Epidermal melanocyte (primary cell): ENCODE data around the gene KRTAP4-9.
"Not testable (repeated sequence)": the region's sequence is repeated elsewhere in the genome, so short reads cannot be mapped to it uniquely, and the experiment has no call there.

Source experiments
- DNase-seq: peaks from one replicate; pipeline ENCODE4 v3.0.0; 2011; ENCODE audit warnings: low spot score; ENCODE audit not compliant: insufficient read length

Gene KRTAP4-9

DNA sequence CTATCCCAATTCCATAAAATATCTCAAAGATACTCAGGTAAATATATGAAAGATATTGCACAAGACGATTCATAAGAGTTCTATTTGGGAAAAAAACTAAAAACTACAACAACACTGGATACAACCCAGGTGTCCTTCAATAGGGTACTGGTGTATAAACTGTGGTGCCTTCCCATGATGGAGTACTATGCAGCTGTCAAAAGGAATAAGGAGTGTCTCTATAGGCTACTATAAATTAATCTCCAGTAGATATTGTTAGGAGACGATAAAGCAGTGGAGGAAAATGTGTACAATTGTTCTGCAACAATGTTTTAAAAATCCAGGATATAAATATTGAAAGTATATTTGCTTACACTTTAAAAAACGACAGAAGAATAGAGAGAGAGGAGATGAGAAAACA lies 21.2 kb downstream of the KRTAP4-9 start:
- no peak for DNase-seq

DNA sequence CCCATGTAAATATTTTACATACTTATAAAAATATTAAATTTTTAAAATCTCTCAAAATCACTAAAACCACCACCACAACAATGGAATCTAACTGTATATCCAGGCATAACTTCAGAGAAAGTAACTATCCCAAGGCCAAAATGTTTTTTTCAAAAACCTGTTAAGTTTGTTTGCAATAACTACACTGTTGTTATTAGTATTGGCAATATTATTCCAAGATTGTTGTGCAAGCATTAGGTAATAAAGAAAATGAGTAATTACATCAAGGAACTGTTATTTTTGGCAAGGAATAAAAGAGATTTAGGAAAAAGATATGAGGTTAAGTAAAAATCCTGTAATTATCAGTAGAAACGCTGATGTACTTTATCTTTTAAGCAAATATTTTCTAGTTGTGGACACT lies 22.2 kb downstream of the KRTAP4-9 start:
- no peak for DNase-seq

DNA sequence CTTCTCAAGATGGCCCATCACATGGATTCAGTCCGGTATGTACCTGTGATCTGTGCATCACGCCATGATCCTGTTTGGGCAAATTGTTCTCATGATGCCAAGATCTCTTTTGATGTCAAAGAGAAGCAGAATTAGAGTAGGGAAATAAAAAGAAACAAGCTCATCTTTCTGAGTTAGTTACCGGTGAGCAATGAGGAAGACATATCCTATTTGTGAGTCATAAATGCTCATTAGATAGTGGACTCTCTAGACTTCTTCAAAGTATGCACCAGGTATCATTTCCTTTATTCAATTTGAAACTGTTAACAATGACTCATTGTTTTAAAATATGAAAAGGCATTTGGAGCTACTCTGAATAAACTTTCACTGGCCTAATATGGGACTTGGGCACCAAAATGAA lies 26.8 kb downstream of the KRTAP4-9 start:
- DNase-seq = no peak

DNA sequence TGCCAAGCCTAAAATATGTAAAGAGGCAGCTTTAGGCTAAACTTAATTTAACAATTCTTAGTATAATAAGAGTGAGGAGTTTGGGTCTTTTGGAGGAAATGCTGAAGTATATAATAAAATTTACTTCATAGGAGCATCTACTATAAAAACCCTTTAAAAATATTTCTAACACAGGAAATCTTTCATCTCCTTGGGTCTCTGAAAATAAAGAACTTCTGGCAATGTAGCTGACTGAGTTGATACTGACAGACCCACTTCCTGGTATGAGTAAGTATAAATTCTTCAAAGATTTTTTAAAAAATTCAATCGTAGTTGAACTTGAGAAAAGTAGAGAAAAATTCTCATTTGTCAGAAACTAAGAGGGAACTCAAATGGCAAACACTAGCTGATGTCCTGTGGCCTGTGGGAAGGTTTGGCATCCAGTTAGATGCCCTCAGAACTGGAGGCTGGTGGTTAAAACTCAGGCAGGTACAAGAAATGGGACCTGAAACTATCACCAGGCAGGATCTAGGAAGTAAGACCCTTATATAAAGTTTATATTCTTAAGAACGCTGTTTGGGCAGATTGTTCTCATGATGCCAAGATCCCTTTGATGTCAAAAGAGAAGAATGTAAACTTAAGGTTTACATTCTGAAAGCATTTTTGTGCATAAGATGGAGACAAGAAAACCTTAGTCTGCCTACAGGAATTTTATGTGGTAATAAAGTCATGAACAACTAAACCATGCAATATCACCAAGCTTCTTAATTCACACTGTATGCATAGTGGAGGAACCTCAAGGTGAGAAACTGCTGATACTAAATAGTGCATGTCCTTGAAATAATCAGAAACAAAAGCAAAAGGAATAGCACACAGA lies 28.9 kb downstream of the KRTAP4-9 start:
- no peak for DNase-seq

DNA sequence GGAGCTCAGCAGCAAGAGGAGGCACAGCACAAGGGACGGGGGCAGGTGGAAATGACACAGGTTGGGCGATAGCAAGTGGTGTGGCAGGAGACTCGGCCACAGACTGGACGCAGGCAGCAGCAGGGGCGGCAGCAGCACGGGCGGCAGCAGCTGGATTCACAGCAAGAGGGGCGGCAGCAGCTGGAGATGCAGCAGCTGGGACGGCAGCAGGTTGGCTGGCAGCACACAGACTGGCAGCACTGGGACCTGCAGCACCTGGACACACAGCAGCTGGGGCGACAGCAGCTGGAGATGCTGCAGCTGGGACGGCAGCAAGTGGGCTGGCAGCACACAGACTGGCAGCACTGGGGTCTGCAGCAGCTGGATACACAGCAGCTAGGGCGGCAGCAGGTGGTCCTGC lies 34.7 kb downstream of the KRTAP4-9 start:
- not testable (repeated sequence) for DNase-seq

DNA sequence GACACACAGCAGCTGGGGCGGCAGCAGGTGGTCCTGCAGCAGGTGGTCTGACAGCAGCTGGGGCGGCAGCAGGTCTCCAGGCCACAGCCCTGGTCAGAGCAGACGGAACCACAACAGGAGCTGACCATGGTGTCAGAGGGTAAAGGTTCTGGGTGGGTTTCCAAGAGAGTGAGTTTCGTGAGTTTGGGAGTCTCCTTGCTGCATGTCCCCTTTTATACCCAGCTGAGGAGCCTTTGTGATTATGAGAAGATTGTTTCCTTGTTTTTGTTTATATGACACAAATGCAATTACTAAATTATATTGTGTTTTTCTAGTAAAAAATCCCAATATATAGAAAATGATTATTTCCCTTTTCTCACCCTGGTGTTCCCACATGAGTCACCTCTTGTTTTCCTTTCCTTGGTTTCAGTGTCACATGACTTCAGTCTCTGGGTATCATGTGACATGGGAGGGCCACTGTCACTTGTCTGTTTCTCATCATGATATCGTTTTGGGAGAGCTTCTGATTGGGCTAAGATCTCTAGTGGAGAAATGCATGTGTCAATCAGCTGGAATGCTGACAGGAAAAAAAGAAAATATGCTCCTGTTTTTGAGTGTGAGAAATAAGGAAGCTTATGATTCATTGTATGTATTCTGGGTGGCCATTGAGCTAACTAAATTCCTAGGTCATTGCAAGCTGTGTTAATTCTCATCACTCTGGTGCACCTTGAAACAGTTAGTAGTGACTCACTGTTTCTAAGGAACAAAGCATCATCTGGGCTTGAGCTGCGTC lies 35.4 kb downstream of the KRTAP4-9 start, which contains the start of gene KRTAP4-6:
TSS of gene KRTAP4-6 (minus strand) at position 185 of the 772 bp plus-strand sequence. CDS start at position 128, 57 bp downstream.
- no peak for DNase-seq

DNA sequence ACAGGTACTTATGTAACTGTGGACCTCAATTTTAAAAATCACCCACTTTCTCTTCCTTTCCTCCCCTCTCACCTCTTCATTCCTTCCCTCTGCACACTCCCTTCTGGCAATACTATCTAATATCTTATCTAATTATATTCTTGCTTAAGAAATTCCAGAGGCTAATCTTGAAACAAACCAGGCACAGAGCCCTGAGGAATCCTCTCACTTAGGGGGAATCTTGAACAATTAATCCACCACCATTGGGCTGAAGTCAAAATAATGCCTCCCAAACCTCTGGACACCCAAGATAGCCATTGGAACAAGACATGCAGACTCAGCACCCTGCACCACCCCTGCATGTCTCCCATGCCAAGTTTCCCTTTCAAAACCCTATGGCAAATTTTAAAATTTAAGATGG lies 36.2 kb downstream of the KRTAP4-9 start:
- no peak for DNase-seq

DNA sequence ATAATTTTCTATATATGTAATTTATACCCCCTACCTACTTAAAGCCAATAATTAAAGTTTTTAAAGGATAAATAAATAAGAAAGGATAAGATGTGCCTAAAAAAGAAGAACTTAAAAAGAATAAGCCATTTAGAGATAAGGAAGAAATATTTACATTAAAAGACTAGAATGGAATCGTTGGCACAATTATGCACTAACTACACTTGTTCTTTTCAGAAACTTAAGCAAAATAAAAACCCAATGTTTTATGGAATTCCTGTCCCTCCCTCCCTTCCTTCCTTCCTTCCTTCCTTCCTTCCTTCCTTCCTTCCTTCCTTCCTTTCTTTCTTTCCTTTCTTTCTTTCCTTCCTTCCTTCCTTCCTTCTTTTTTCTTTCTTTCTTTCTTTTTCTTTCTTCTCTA lies 39.7 kb downstream of the KRTAP4-9 start:
- no peak for DNase-seq

DNA sequence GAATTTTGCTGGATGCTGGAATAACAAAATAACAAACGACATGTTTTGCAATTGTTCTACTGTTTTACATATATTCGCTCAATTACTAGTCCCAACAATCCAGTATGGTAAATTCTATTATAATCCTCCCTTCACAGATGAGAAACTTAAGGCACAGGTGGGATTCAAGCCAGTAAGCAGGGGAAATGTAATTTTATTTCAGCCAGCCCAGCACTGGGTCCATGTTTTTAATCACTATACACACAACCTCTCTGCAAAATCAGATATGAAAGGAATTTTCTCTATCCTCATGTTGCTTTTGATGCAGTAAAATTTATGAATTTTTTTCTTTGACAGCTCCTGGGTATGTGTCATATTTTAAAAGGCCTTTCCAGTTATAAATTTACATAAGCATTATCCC lies 40.1 kb downstream of the KRTAP4-9 start:
- no peak for DNase-seq

DNA sequence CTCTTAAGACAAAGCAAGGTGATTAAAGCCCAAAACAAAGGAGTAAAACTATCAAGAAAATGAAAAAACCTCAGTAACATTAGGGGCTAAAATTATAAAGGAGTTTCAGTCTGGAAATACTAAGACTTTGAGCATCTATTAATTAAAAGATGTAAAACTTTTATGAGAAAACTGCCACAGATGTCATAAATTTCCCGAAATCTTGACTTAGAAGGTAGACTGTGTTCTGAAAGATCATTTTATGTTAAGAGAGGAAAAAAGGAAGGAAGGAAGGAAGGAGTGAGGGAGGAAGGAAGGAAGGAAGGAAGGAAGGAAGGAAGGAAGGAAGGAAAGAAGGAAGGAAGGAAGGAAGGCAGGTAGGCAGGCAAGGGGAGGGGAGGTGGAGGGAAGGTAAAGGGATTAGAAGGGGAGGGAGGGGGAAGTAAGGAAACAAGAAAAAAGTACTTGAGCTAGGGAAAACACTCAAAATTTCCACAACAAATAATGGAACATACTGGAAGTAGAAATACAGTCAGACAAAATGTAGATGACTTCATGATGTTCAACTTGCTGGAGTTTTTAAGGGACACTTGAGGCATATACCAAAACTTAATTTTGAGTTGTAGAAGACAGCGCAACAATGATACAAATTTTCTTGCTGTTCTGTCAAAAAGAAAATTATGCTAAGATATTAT lies 42.5 kb downstream of the KRTAP4-9 start:
- no peak for DNase-seq

DNA sequence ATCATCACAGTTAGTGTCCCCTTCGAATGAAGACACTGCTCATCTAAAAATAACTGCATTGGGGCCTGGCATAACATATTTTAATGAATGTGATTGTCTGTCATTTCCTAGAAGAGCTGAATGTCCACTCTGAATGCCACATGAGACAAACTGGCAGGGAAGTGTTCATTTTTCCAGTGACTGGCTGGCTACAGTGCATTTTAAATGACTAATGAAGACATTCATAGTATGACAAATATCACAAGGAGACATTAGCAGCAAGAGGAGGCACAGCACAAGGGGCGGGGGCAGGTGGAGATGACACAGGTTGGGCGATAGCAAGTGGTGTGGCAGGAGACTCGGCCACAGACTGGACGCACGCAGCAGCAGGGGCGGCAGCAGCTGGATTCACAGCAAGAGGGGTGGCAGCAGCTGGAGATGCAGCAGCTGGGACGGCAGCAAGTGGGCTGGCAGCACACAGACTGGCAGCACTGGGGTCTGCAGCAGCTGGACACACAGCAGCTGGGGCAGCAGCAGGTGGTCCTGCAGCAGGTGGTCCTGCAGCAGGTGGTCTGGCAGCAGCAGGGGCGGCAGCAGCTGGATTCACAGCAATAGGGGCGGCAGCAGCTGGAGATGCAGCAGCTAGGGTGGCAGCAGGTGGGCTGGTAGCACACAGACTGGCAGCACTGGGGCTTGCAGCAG lies 43.9 kb downstream of the KRTAP4-9 start:
- DNase-seq = not testable (repeated sequence)

DNA sequence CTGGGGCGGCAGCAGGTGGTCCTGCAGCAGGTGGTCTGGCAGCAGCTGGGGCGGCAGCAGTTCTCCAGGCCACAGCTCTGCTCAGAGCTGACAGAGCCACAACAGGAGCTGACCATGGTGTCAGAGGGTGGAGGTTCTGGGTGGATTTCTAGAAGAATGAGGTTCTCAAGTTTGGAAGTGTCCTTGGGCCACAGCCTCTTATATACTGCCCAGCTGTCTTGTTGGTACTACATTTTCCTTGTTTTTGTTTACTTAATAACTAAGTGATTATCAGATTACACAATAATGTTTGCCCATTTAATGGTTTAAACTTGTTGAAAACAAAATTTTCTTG lies 44.4 kb downstream of the KRTAP4-9 start, which contains the start of gene KRTAP4-5:
TSS of gene KRTAP4-5 (minus strand) at position 174 of the 334 bp plus-strand sequence. CDS start at position 116, 58 bp downstream.
- DNase-seq = no peak

DNA sequence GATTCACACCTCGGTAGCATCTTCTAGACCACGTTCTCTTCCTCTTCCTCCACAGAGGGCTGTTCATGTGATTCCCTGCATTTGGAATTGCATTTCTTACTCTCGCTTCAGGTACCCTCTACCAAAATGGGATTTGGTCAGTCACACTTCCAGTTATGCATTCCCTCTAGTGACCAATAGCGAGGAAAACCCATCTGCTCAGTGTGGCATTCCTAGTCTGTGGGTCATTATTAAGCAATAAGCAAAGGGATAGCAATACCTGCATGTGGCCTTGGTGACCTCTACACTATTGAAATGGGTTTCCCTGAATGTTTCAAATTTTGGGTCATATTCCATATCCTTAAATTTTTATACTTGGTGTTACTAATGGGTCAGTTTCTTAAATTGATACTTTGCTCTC lies 44.8 kb downstream of the KRTAP4-9 start:
- DNase-seq = no peak

DNA sequence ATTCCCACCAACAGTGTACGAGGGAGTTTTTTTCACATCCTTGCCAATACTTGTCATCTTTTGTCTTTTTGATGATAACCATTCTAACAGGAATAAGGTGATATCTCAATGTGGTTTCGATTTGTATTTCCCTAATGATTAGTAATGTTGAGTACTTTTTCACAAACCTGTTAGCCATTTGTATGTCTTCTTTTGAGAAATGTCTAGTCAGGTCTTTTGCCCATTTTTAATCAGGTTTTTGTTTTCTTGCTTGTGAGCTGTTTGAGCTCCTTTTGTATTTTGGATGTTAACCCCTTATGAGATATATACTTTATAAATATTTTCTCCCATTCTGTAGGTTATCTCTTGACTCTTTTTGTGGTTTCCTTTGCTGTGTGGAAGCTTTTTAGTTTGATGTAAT lies 46.3 kb downstream of the KRTAP4-9 start:
- DNase-seq = no peak

DNA sequence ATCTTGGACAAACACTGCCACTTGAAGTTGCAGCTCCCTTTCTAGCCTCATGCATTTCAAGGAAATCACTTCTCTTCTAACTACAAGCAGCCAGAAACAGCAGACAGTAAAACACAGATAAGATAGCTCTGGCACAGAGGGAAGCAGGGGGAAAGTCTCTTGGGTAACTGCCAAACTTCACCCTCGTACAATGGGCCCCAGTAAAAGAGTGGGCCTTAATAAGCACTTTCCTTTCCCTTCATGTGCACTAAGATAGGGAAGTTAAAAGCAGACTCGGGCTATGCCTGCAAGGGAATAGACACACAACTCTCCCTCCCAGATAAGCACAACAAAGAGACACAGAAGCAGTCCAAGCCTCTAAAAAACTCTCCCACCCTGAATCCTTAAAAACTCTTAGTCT lies 48.7 kb downstream of the KRTAP4-9 start:
- DNase-seq = no peak
